RWPE1 (cell line): ENCODE data around the gene MYO15A.

ENCODE experiments used
- CTCF ChIA-PET: fragments of 350-600 bp; sonication (Branson Sonifier 250); formaldehyde crosslinking; extraction: SDS; loops from one replicate; lab custom pipeline; 2021; lab: Yijun Ruan, JAX
- POLR2A ChIA-PET: fragments of 400-600 bp; formaldehyde crosslinking; extraction: SDS; loops from one replicate; lab custom pipeline; 2020; ENCODE audit warnings: antibody characterized with exemption; ENCODE audit not compliant: low non-redundant PET; lab: Yijun Ruan, JAX
- DNase-seq: peaks from one replicate; pipeline ENCODE4 v3.0.0; 2012; ENCODE audit warnings: low spot score
- H3K27ac ChIP-seq: fragments of 450-650 bp; 2 replicates; pipeline ENCODE4 v1.5.1; 2017
- TF ChIP-seq, protein P1 (sequence below): fragments of 450-650 bp; conservative IDR thresholded peaks from 2 replicates; pipeline ENCODE4 v1.5.1; 2017; ENCODE audit warnings: low read depth, mild to moderate bottlenecking

Gene MYO15A

DNA sequence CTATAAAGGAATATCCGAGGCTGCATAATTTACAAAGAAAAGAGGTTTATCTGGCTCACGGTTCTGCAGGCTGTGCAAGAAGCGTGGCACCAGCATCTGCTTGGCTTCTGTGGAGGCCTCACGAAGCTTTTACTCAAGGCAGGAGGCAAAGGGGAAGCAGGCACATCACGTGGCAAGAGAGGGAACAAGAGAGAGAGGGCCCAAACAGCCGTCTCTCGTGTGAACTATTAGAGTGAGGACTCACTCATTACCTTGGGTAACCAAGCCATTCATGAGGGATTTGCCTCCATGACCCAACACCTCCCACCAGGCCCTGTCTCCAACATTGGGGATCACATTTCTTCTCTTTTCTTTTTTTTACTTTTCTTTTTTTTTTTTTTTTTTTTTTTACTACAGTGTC is 67.6 kb downstream of the MYO15A start:
- no peak for DNase-seq
- TF ChIP-seq, protein P1, sequence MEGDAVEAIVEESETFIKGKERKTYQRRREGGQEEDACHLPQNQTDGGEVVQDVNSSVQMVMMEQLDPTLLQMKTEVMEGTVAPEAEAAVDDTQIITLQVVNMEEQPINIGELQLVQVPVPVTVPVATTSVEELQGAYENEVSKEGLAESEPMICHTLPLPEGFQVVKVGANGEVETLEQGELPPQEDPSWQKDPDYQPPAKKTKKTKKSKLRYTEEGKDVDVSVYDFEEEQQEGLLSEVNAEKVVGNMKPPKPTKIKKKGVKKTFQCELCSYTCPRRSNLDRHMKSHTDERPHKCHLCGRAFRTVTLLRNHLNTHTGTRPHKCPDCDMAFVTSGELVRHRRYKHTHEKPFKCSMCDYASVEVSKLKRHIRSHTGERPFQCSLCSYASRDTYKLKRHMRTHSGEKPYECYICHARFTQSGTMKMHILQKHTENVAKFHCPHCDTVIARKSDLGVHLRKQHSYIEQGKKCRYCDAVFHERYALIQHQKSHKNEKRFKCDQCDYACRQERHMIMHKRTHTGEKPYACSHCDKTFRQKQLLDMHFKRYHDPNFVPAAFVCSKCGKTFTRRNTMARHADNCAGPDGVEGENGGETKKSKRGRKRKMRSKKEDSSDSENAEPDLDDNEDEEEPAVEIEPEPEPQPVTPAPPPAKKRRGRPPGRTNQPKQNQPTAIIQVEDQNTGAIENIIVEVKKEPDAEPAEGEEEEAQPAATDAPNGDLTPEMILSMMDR, result no peak
- POLR2A ChIA-PET, result no interaction called here
- no peak overlapping the region for H3K27ac ChIP-seq
- CTCF ChIA-PET, result no interaction called here

DNA sequence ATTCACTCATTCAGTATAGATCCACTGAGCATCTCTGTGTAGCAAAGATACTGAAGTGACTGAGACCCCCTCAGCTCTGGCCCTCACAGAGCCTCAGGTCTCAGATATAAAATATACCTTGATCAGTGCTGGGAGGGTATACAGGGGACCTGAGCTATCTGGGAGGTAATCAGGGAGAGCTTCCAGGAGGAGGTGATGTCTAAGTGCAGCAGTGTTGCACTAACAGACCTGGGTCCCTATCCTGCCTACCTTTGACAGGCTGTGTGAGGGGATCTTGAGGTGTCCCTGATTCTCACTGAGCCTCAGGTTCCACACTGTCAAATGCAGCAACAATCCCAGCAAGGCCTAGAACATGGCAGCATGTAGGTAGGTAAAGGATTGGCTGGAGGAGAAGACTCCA is 68.6 kb downstream of the MYO15A start:
- no peak overlapping the region for H3K27ac ChIP-seq
- ChIA-PET CTCF (interaction anchor here (0.5 kb wide), 1 partner anchor 114 kb away, joined by 3 read pairs; no protein-coding TSS in a partner anchor), POLR2A (no interaction called here)
- no peak for DNase-seq
- TF ChIP-seq, protein P1, result no peak

DNA sequence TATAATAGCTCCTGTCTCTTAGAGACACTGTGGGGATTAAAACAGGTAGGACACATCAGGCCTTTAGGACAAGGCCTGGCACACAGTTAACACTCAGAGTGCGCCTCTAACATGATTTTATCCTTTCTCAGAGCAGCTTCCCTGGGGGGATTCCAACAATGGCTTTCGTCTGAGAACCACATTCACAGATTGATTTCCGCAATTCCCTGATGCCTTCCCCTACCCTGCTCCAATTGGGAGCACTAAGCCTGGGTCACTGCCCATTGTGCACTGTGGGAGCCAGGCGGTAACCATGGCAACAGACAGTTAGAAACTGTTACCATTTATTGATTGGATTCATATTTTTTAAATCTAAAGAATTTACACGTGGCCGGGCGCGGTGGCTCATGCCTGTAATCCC is 69.2 kb downstream of the MYO15A start:
- TF ChIP-seq, protein P1, result no peak
- ChIA-PET CTCF (interaction anchor here (0.5 kb wide), 1 partner anchor 115 kb away, joined by 3 read pairs; no protein-coding TSS in a partner anchor), POLR2A (no interaction called here)
- H3K27ac ChIP-seq, result no peak overlapping the region
- no peak for DNase-seq

DNA sequence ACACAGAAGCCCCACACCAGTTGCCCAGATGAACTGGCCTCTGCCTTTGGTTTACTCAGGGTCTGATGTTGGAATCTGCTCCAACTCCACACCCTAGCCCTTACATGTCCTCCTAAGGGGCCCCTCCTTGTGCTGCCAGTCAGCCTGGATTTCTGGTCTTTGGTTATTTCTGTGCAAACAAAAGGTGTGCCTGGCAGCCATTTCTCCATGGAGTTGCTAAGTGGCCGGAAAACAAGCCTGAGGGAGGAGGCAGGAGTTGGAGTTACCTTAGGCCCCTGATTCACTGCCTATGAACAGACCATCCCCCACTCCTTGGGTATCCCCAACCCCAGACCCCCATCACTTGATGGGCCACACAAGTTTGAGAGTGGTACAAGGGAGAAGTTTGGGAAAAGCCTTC is 70.6 kb downstream of the MYO15A start:
- ChIA-PET POLR2A (interaction anchor here (0.6 kb wide), 1 partner anchor 690 kb away, joined by 4 read pairs; no protein-coding TSS in a partner anchor), CTCF (no interaction called here)

DNA sequence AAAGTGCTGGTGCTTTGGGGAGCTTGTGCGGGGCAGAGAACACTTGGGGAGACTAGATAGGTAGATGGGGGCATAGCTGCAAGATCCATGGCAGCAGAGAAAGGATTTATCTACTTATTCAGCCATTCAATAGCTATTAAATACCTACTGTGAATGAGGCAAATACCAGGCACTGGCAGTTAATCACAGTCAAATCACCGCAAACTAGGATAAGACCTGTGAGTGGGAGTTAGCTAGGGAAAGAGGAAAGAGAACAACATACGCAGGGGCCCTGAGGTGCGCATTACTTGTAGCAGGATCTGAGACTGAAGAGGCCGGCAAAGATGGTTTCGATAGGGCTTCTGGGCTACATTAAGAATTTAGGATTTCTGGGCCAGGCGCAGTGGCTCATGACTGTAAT is 71.2 kb downstream of the MYO15A start:
- DNase-seq, result no peak
- no peak overlapping the region for H3K27ac ChIP-seq
- TF ChIP-seq, protein P1, result no peak
- POLR2A ChIA-PET, result interaction anchor here (0.6 kb wide), 1 partner anchor 689 kb away, joined by 4 read pairs; no protein-coding TSS in a partner anchor
- CTCF ChIA-PET, result interaction anchor here (0.5 kb wide), 1 partner anchor 9 kb away, joined by 4 read pairs; no protein-coding TSS in a partner anchor

More for the DNA sequence above, 70.6 kb downstream of the MYO15A start:
- TF ChIP-seq, protein P1, result no peak
- DNase-seq, result no peak
- H3K27ac ChIP-seq, result no peak overlapping the region

DNA sequence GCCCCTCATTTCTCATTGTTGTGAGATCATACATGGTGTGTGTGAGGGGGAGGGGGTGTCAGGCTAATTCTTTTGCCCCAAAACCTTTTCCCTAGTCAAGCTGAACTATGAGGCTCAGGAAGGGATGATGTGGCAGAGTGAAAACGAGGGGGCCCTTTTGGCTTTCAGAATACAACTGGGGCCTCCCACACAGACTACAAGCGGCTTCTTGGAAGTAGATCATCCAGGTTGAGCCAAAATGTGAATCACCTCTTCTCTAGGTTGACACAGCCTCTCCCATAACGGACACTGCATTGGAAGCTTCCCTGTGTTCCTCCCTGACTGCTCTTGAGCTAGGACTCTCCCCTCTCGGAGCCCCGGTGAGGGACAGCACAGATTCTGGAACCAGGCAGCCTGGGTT is 72.8 kb downstream of the MYO15A start:
- no peak for DNase-seq
- ChIA-PET POLR2A (interaction anchor here (0.6 kb wide), 1 partner anchor 102 kb away, joined by 5 read pairs; no protein-coding TSS in a partner anchor), CTCF (interaction anchor here (0.6 kb wide), 1 partner anchor 15 kb away, joined by 3 read pairs; no protein-coding TSS in a partner anchor)
- TF ChIP-seq, protein P1, result no peak
- peak overlapping the region; percentile 99 for H3K27ac ChIP-seq
